Mesendoderm (in vitro differentiated cells): Measurements from ENCODE around the gene IQSEC1.

Source experiments
- DNase-seq: peaks from one replicate; pipeline ENCODE4 v3.0.0; 2013
- H2AK5ac ChIP-seq: 2 replicates; pipeline ENCODE4 v1.6.1; 2013; ENCODE audit warnings: low read length, inconsistent platforms
- H2BK120ac ChIP-seq: 2 replicates; pipeline ENCODE4 v1.6.1; 2013; ENCODE audit warnings: low read depth, mild to moderate bottlenecking, low read length, moderate library complexity, mixed read lengths
- H2BK15ac ChIP-seq: replicated peaks from 2 replicates; pipeline ENCODE4 v1.6.1; 2013; ENCODE audit warnings: low read depth, mild to moderate bottlenecking, moderate library complexity
- H2BK5ac ChIP-seq: 2 replicates; pipeline ENCODE4 v1.6.1; 2013; ENCODE audit warnings: low read length, inconsistent platforms
- H3K18ac ChIP-seq: 2 replicates; pipeline ENCODE4 v1.6.1; 2013; ENCODE audit warnings: mild to moderate bottlenecking, low read length, mixed read lengths
- H3K23ac ChIP-seq: one replicate; pipeline ENCODE4 v1.6.1; 2013; ENCODE audit warnings: low read length
- H3K27ac ChIP-seq: 2 replicates; pipeline ENCODE4 v1.5.1; 2013; ENCODE audit warnings: low read depth, mild to moderate bottlenecking, inconsistent platforms, low read length, moderate library complexity
- H3K27me3 ChIP-seq: 2 replicates; pipeline ENCODE4 v1.6.1; 2013; ENCODE audit warnings: low read length, control low read depth, mild to moderate bottlenecking, inconsistent platforms; ENCODE audit not compliant: insufficient read depth, poor library complexity
- H3K36me3 ChIP-seq: 2 replicates; pipeline ENCODE4 v1.6.1; 2013; ENCODE audit warnings: low read length, inconsistent platforms; ENCODE audit not compliant: control insufficient read depth, insufficient read depth
- H3K4ac ChIP-seq: one replicate; pipeline ENCODE4 v1.6.1; 2013; ENCODE audit warnings: low read depth, mild to moderate bottlenecking, low read length, moderate library complexity
- H3K4me1 ChIP-seq: 2 replicates; pipeline ENCODE4 v1.6.1; 2013; ENCODE audit warnings: low read depth, low read length, inconsistent platforms; ENCODE audit not compliant: control insufficient read depth
- H3K4me2 ChIP-seq: 2 replicates; pipeline ENCODE4 v1.6.1; 2013; ENCODE audit warnings: low read length
- H3K4me3 ChIP-seq: 2 replicates; pipeline ENCODE4 v1.5.1; 2013; ENCODE audit warnings: mild to moderate bottlenecking, low read length
- H3K56ac ChIP-seq: one replicate; pipeline ENCODE4 v1.6.1; 2013; ENCODE audit warnings: low read length
- H3K79me1 ChIP-seq: 2 replicates; pipeline ENCODE4 v1.6.1; 2013; ENCODE audit warnings: low read length, inconsistent platforms
- H3K79me2 ChIP-seq: 2 replicates; pipeline ENCODE4 v1.6.1; 2013; ENCODE audit warnings: mild to moderate bottlenecking, low read length; ENCODE audit not compliant: control insufficient read depth, insufficient read depth
- H3K9ac ChIP-seq: 2 replicates; pipeline ENCODE4 v1.6.1; 2013; ENCODE audit warnings: low read length, inconsistent platforms
- H4K5ac ChIP-seq: one replicate; pipeline ENCODE4 v1.6.1; 2013; ENCODE audit warnings: low read length
- H4K8ac ChIP-seq: one replicate; pipeline ENCODE4 v1.6.1; 2013; ENCODE audit warnings: low read depth, mild to moderate bottlenecking, control low read depth, low read length, moderate library complexity
- WGBS: extraction: QIAGEN DNeasy Blood & Tissue Kit; methylation state at CpG from one replicate; pipeline ENCODE4 v1.1.7; 2013; ENCODE audit warnings: low lambda C conversion rate, missing lambda C conversion rate; ENCODE audit not compliant: insufficient coverage; ENCODE audit errors: extremely low coverage; 5-methylcytosine and 5-hydroxymethylcytosine counted together

The IQSEC1 gene

DNA sequence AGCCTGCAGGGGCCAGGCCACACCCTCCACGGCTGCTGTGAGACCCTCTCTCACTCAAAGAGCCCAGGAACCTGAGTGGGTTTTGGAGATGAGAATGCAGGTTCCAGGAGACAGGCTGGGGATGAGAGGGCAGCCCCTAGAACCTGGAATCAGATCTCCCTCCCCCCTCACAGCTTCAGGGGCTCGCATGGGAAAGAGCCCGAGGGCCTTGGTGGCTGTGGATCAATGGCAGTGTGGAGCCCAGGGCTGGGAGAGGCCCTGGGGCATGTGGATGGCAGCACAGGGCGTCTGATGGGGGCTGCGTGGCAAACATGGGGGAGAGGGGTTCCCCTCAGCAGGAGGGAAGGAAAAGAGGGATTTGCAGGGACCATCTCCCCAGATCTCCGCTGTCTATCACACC lies 119.0 kb downstream of the IQSEC1 start:
- Histone ChIP-seq H3K27me3 (no peaks in the 10 kb centered on the region), H4K5ac (no peak overlapping the region), H2AK5ac (no peak overlapping the region), H3K18ac (no peak overlapping the region), H3K9ac (no peak overlapping the region), H2BK5ac (no peak overlapping the region), H2BK120ac (no peak overlapping the region), H3K4me1 (no peaks in the 10 kb centered on the region), H2BK15ac (no peak overlapping the region), H3K36me3 (no peaks in the 10 kb centered on the region), H4K8ac (no peak overlapping the region), H3K4me3 (no peak overlapping the region), H3K4ac (no peak overlapping the region), H3K4me2 (no peak overlapping the region), H3K79me1 (peaks cover 17% of the 10 kb centered on the region), H3K56ac (no peak overlapping the region), H3K23ac (no peak overlapping the region), H3K27ac (no peak overlapping the region), H3K79me2 (peaks cover 9% of the 10 kb centered on the region)
- no peak for DNase-seq
- WGBS = no CpG with 5 or more reads among the region's 6 CpGs

DNA sequence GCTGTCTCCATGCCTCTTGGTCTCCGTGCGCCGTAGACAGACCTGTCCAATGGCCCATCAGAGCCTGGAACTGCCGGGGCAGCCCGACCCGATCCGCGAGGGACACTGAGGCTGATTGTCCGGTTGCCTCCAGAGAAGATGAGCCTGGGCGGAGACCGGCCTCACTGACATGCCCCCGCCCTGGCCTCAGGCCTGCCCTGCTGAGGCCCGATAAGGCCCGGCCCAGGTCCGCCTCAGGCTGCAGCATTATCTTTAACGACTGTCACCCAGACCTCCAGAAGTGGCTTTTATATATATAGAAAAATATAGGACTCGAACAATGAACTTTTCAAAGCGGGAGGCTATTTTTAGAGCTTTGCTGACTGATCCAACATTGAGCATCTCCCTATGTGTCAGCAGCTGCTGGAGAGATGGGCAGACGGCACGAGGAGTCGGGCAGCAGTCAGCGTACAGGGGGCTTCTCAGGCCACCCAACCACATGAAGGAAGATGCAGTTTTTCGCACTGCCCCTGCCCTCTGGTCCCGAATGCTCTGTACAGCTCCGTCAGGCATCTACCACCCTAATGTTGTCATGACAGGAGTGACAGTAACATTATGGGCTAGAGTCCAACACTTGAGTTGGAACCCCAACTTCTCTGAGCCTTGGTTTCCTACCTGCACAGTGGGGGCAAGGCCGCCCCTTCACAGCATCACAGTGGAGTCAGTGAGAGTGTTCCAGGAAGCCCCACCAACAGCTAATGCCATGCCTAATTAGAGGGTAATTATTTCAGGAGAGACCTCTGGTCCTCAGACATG lies 119.8 kb downstream of the IQSEC1 start:
- no peak overlapping the region for H4K5ac ChIP-seq
- H3K4me2 ChIP-seq = no peak overlapping the region
- peak overlapping the region; percentile 7 for H3K56ac ChIP-seq
- H2AK5ac ChIP-seq = no peak overlapping the region
- no peak overlapping the region for H3K18ac ChIP-seq
- peaks cover 14% of the 10 kb centered on the region for H3K79me1 ChIP-seq
- no peak overlapping the region for H2BK15ac ChIP-seq
- no peak overlapping the region for H3K4me3 ChIP-seq
- no peak overlapping the region for H3K9ac ChIP-seq
- WGBS = no CpG with 5 or more reads among the region's 26 CpGs
- H2BK5ac ChIP-seq = no peak overlapping the region
- no peak overlapping the region for H3K27ac ChIP-seq
- peaks cover 5% of the 10 kb centered on the region for H3K79me2 ChIP-seq
- no peak for DNase-seq
- no peak overlapping the region for H3K23ac ChIP-seq
- H4K8ac ChIP-seq = no peak overlapping the region
- no peaks in the 10 kb centered on the region for H3K4me1 ChIP-seq
- H2BK120ac ChIP-seq = no peak overlapping the region
- no peak overlapping the region for H3K4ac ChIP-seq
- no peaks in the 10 kb centered on the region for H3K27me3 ChIP-seq
- H3K36me3 ChIP-seq = no peaks in the 10 kb centered on the region

DNA sequence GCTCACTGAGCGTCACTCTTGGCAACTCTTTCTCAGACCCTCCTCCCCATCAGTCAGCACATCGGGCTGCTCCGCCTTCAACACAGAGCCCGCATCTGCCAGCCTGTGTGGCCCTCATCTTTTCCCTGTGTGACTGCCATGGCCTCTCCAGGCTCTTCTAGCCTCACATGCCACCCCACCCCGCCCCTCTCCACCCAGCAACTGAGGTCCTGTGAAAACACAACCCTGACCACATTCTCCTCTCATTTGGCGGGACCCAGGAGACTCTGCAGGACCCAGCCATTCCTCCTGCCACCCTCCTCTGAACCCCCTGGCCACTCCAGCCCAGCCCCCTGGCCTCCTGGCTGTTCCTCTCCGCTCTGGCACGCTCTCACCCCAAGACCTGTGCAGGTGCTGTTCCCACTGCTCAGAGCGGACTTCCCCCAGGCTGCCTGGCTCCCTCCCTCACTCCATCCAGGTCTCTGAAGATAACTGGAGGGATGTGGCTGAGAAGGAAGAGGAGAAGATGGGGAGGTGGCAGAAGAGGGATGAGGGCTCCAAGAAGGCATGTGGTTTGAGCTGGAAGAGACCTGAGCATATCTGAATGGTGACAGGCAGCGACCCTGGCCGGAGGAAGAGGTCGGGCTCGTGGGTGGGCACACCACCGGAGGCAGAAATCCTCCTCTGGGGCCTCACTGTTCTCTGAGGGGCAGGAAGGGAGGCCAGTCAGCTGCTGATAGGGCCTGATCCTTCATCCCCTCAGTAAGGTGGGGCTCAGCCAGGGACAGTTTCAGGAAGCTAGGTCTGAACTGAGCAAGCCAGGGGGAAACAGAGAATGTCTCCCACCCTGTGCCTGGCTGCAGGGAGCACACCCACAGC lies 120.7 kb downstream of the IQSEC1 start:
- no peaks in the 10 kb centered on the region for H3K36me3 ChIP-seq
- H3K18ac ChIP-seq = no peak overlapping the region
- peak overlapping the region; percentile 7 for H3K56ac ChIP-seq
- no peak overlapping the region for H3K9ac ChIP-seq
- no peak overlapping the region for H2AK5ac ChIP-seq
- no peak overlapping the region for H3K4ac ChIP-seq
- no CpG with 5 or more reads among the region's 14 CpGs for WGBS
- H3K79me2 ChIP-seq = no peaks in the 10 kb centered on the region
- H3K4me2 ChIP-seq = no peak overlapping the region
- H3K27me3 ChIP-seq = no peaks in the 10 kb centered on the region
- H3K23ac ChIP-seq = no peak overlapping the region
- H3K27ac ChIP-seq = no peak overlapping the region
- H3K79me1 ChIP-seq = peaks cover 9% of the 10 kb centered on the region
- H4K5ac ChIP-seq = no peak overlapping the region
- no peak overlapping the region for H2BK5ac ChIP-seq
- no peak overlapping the region for H3K4me3 ChIP-seq
- no peak overlapping the region for H2BK120ac ChIP-seq
- no peak overlapping the region for H4K8ac ChIP-seq
- DNase-seq = no peak
- no peaks in the 10 kb centered on the region for H3K4me1 ChIP-seq
- H2BK15ac ChIP-seq = no peak overlapping the region

DNA sequence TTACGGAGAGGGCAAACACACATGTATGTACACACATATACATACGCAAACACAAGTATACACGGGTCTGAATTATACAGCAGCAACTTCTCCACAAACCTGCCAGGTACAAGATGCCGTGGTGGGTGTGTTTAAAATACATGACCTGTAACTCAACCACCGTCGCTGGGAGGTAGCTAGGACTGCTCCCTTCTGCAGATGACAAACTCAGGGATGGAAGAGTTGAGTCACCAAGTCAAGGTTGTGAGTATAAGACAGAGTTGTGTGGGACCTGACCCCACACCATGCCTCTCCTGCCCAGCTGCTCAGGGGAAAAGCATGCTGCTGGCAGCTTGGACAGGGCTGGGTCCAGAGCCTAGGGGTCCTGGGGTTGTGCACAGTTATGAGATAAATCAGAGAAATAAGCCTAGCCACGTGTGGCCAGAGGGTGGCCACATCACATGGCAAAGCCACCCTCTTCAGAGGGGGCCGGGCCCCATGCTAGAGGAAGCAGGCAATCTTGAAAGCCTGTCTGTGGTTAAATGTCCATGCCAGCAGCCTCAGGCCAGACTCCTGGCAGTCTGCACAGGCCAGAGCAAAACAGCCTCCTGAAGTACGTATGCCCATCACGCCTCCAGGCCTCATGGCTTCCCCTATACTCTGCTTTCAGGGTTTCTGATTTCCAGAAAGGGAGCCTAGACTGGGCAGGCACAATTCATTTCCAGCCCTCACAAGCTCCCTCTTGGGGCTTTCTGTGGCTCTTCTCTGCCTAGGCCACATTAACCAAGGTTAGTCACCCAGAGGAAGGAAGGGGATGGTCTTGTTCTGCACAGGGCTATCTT lies 124.1 kb downstream of the IQSEC1 start:
- H4K5ac ChIP-seq = no peak overlapping the region
- H2BK120ac ChIP-seq = no peak overlapping the region
- no peak overlapping the region for H3K18ac ChIP-seq
- no peaks in the 10 kb centered on the region for H3K79me2 ChIP-seq
- no peak for DNase-seq
- no peaks in the 10 kb centered on the region for H3K27me3 ChIP-seq
- no peak overlapping the region for H4K8ac ChIP-seq
- no peak overlapping the region for H3K9ac ChIP-seq
- H3K23ac ChIP-seq = no peak overlapping the region
- H3K4me2 ChIP-seq = no peak overlapping the region
- peaks cover 8% of the 10 kb centered on the region for H3K79me1 ChIP-seq
- H3K36me3 ChIP-seq = no peaks in the 10 kb centered on the region
- no peak overlapping the region for H2BK5ac ChIP-seq
- no peak overlapping the region for H3K56ac ChIP-seq
- H3K27ac ChIP-seq = no peak overlapping the region
- H3K4me3 ChIP-seq = no peak overlapping the region
- no peak overlapping the region for H2AK5ac ChIP-seq
- no peak overlapping the region for H3K4ac ChIP-seq
- no peaks in the 10 kb centered on the region for H3K4me1 ChIP-seq
- WGBS = no CpG with 5 or more reads among the region's 10 CpGs
- H2BK15ac ChIP-seq = no peak overlapping the region

DNA sequence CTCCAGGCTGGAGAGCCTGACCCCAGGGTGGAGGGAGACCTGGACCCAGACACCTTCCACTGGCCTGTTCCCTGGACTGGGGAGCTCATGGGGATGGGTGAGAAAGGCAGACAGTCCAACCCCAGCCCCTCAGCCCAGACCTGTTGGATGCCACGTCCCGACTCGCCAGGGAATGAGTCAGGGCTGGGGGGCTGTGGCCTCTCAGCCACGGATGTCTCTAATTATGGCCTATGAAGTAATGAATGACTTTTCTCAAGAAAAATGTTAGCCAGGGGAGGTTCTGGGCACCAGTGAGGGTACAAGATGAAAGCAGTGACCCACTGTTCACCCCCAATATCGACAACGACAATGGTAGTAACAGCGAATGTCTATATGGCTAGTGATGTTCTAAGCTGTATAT lies 124.9 kb downstream of the IQSEC1 start:
- no peak overlapping the region for H2BK15ac ChIP-seq

More for the DNA sequence above, 124.9 kb downstream of the IQSEC1 start:
- Histone ChIP-seq H3K4me1 (no peaks in the 10 kb centered on the region), H3K18ac (no peak overlapping the region), H2BK5ac (no peak overlapping the region), H3K4ac (no peak overlapping the region), H3K27me3 (no peaks in the 10 kb centered on the region), H4K8ac (no peak overlapping the region), H2AK5ac (no peak overlapping the region), H2BK120ac (no peak overlapping the region), H3K79me1 (peaks cover 8% of the 10 kb centered on the region), H3K9ac (no peak overlapping the region), H3K36me3 (no peaks in the 10 kb centered on the region), H3K23ac (no peak overlapping the region), H3K56ac (no peak overlapping the region), H3K27ac (no peak overlapping the region), H3K4me2 (no peak overlapping the region), H3K4me3 (no peak overlapping the region), H3K79me2 (no peaks in the 10 kb centered on the region), H4K5ac (no peak overlapping the region)
- no CpG with 5 or more reads among the region's 7 CpGs for WGBS
- DNase-seq = no peak
